Femur (tissue), 1 donor: ENCODE measurements around the gene MMS19.
A peak's percentile ranks its signal among the peaks of the same experiment; 100 is the strongest.
"Not testable (repeated sequence)": the region's sequence is repeated elsewhere in the genome, so short reads cannot be mapped to it uniquely, and the experiment has no call there.

Source experiments
- DNase-seq: peaks from one replicate; pipeline ENCODE4 v3.0.0-alpha.2; 2017

The MMS19 gene

GRCh38 chr10:97498076-97498840 is at the start of gene MMS19:
Gene MMS19, minus strand, starts transcription at chr10:97498422. Its CDS starts 38 bp downstream, at chr10:97498384.
- DNase-seq = peak; percentile 99

GRCh38 chr10:97547962-97548361 is 49.7 kb upstream of the MMS19 start:
- DNase-seq = peak; percentile 64

DNA sequence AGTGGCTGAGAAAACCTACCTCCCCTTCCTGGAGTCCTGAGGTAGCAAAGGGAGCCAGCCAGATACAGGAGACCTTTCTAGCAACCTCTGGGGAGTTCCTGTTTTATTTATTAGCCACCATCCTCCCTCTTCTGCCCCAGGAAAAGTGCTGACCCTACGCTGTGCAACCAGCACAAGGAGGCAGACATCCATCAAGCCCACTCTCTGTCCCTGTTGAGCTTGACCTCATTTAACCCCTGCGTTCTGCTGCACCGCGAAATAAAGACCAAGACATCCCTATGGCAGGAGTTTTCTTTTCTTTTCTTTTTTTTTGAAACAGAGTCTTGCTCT is 49.0 kb upstream of the MMS19 start:
- no peak for DNase-seq

- no peak for DNase-seq
Observed at GRCh38 chr10:97546456-97547270, 48.4 kb upstream of the MMS19 start.

DNA sequence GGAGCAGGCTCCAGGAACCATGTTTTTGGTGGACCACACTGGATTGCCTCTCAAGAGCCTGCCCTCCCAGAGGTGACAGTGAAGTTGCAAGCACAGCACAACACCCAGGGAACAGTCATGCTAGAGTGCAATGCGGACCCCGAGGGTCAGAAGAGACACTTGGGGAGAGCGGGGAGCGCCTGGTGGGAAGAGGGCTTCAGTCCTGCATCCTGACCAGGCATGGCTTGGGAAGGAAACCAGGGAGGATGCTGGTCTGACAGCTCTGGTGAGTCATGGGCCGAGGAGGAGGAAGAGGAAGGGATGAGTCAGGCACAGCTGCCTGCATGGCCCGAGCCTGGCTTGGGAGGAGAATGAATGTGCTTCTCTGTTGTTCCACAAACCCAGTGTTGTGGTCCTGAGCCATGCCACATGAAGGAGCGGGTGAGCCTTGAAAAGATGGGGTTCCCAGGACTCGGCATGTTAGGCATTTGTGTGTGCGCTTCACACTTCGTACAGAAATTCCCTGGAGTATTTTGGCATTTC is 44.9 kb upstream of the MMS19 start:
- peak; percentile 83 for DNase-seq

- DNase-seq = peak; percentile 92
Observed at GRCh38 chr10:97542169-97543024, 44.2 kb upstream of the MMS19 start.

GRCh38 chr10:97540669-97541500 is 42.7 kb upstream of the MMS19 start:
- DNase-seq = no peak

- peak; percentile 59 for DNase-seq
Observed at GRCh38 chr10:97539523-97540200, 41.4 kb upstream of the MMS19 start.

- no peak for DNase-seq
Observed at GRCh38 chr10:97538839-97539238, 40.6 kb upstream of the MMS19 start.

DNA sequence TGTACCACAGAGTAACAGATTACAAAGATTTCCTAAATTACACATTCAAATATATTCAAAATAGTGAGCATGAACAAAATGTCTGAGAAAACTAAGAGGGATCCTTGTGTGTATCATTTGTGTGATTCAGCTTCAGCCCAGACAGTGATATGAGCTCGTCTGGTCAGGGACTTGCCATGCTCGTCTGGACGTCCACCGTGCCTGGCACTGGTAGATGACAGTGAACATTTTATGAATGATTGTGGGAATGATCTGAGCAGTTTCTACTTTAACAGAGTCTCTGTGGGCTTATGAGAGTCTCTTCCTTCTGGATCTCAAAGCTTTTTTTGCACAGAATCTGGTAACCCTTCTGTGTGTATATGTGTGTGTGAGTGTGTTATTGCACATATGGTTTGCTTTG is 40.2 kb upstream of the MMS19 start:
- DNase-seq = no peak

- no peak for DNase-seq
Observed at GRCh38 chr10:97537186-97537869, 39.1 kb upstream of the MMS19 start.

DNA sequence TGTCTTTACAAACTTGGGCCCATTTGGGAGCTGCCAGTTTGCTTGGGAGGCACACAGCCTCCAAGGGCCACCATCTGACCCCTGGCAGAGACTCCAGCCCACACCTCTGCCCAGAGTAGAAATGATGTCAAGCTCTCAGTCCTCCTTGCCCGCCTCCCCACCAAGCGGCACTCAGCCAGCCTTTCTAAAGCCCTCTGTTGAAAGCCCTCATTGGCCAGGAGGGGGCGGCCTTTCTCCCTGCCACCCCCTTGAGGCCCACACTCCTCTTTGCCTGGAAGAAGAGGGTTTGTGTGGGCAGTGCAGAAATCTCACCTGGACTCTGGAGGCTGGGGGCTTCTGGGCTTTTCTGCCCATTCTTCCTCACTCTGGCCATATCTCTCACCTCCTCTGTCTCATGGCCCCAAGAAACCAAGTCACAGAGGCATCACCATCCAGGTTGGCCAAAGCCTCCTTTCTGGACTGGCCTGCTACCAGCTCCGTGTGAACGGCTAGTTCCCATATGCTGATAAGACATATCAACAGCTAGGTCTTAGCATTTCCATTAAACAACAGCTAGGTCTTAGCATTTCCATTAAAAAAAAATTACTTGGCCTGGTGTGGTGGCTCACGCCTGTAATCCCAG is 36.6 kb upstream of the MMS19 start:
- no peak for DNase-seq

- no peak for DNase-seq
Observed at GRCh38 chr10:97533888-97534287, 35.7 kb upstream of the MMS19 start.

DNA sequence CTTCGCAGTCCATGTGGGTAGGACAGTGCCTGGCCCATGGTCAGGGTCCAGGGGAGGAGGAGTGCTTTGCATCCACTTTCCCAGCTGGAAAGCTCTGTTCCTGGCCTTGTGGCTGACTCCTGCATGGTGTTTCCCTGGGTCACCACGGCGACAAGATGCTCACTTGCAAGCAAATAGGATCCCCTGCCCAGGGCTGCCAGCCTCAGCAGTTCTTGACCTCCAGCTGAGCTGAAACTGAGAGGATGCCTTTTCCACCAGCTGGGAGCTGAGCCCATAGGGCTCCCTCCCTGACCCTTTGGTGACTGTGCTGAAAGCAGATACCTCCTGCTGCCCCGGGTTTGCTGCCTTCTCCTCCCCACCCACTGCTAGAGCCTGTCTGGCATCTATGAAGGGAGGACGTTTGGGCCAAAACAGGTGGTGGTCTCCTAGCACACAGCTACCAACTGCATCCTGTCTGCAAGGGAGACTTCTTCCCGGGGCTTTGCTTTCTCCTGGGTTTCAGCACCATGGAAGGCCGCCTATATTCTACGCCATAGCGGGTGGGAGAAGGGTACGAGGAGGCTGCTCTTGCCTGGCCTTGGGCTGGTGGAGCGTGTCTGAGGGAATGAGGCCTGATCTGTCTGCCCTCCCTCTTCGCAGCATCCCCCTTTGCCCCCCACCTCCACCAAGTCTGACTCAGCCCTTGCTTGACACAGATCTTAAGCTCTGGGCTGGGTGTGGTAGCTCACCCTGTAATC is 34.9 kb upstream of the MMS19 start:
- peak; percentile 66 for DNase-seq

DNA sequence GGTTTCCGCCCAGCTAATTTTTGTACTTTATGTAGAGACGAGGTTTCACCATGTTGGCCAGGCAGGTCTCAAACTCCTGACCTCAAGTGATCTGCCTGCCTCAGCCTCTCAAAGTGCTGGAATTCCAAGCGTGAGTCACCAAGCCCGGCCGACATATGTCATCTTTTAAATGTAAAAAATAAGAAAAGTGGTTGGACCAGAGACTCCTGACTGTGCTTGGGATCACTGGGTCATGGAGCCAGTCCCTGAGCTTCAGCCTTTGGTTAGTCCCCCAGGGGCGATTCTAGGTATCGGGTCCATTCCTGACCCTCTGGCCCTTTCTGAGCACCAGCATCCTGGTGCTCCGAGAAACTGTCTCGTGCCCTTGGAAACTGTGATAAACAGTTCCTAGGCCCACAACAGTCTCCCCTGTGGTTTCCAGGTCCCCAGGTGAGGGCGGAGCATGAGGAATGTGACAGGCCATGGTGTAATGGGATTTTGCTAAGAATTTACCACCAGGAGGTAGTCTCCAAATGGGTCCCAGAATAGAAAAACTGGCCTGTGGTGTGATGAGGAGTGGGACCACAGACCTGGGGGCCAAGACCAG is 33.3 kb upstream of the MMS19 start:
- DNase-seq = no peak

GRCh38 chr10:97529685-97530465 is 31.7 kb upstream of the MMS19 start:
- no peak for DNase-seq

DNA sequence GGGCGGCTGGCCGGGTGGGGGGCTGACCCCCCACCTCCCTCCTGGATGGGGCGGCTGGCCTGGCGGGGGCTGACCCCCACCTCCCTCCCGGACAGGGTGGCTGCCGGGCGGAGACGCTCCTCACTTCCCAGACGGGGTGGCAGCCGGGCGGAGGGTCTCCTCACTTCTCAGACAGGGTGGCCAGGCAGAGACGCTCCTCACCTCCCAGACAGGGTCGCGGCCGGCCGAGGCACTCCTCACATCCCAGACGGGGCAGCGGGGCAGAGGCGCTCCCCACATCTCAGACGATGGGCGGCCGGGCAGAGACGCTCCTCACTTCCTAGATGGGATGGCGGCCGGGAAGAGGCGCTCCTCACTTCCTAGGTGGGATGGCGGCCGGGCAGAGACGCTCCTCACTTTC is 30.7 kb upstream of the MMS19 start:
- DNase-seq = not testable (repeated sequence)

GRCh38 chr10:97525683-97526110 is 27.5 kb upstream of the MMS19 start:
- DNase-seq = no peak
